ENCODE measurements around the gene FCGR3A.
"Not testable (repeated sequence)": the region's sequence is repeated elsewhere in the genome, so short reads cannot be mapped to it uniquely, and the experiment has no call there.

The FCGR3A gene

GRCh38 chr1:161549652-161550051, at the start of gene FCGR3A:
FCGR3A (minus strand) TSS chr1:161549818; CDS start chr1:161549736, 82 bp downstream.
- DNase-seq (ENCODE audit: low read depth in 2 of 3, low spot score in 1 of 3) = no peak

GRCh38 chr1:161597077-161597476, 47.5 kb upstream of the FCGR3A start:
- DNase-seq (ENCODE audit: low read depth in 2 of 3, low spot score in 1 of 3) = not testable (repeated sequence)

GRCh38 chr1:161595583-161595982, 46.0 kb upstream of the FCGR3A start:
- not testable (repeated sequence) for DNase-seq (ENCODE audit: low read depth in 2 of 3, low spot score in 1 of 3)

- not testable (repeated sequence) for DNase-seq (ENCODE audit: low read depth in 2 of 3, low spot score in 1 of 3)
Measured at GRCh38 chr1:161595173-161595572, 45.6 kb upstream of the FCGR3A start.

GRCh38 chr1:161594269-161594984, 44.8 kb upstream of the FCGR3A start:
- DNase-seq (ENCODE audit: low read depth in 2 of 3, low spot score in 1 of 3) = not testable (repeated sequence)

- DNase-seq (ENCODE audit: low read depth in 2 of 3, low spot score in 1 of 3) = not testable (repeated sequence)
Measured at GRCh38 chr1:161593092-161593755, 43.6 kb upstream of the FCGR3A start.

- DNase-seq (ENCODE audit: low read depth in 2 of 3, low spot score in 1 of 3) = not testable (repeated sequence)
Measured at GRCh38 chr1:161592586-161592985, 43.0 kb upstream of the FCGR3A start.

- DNase-seq (ENCODE audit: low read depth in 2 of 3, low spot score in 1 of 3) = not testable (repeated sequence)
Measured at GRCh38 chr1:161589920-161590319, 40.3 kb upstream of the FCGR3A start.

GRCh38 chr1:161589365-161589764, 39.7 kb upstream of the FCGR3A start:
- DNase-seq (ENCODE audit: low read depth in 2 of 3, low spot score in 1 of 3) = not testable (repeated sequence)

- not testable (repeated sequence) for DNase-seq (ENCODE audit: low read depth in 2 of 3, low spot score in 1 of 3)
Measured at GRCh38 chr1:161588596-161588995, 39.0 kb upstream of the FCGR3A start.

- not testable (repeated sequence) for DNase-seq (ENCODE audit: low read depth in 2 of 3, low spot score in 1 of 3)
Measured at GRCh38 chr1:161582882-161583281, 33.3 kb upstream of the FCGR3A start.

GRCh38 chr1:161580879-161581537, 31.4 kb upstream of the FCGR3A start:
- DNase-seq (ENCODE audit: low read depth in 2 of 3, low spot score in 1 of 3) = not testable (repeated sequence)

- not testable (repeated sequence) for DNase-seq (ENCODE audit: low read depth in 2 of 3, low spot score in 1 of 3)
Measured at GRCh38 chr1:161579856-161580507, 30.4 kb upstream of the FCGR3A start.

- DNase-seq (ENCODE audit: low read depth in 2 of 3, low spot score in 1 of 3) = not testable (repeated sequence)
Measured at GRCh38 chr1:161576676-161577075, 27.1 kb upstream of the FCGR3A start.

GRCh38 chr1:161571703-161572102, 22.1 kb upstream of the FCGR3A start:
- DNase-seq (ENCODE audit: low read depth in 2 of 3, low spot score in 1 of 3) = not testable (repeated sequence)

GRCh38 chr1:161566602-161566960, 17.0 kb upstream of the FCGR3A start:
- DNase-seq (ENCODE audit: low read depth in 2 of 3, low spot score in 1 of 3) = not testable (repeated sequence)

GRCh38 chr1:161563522-161563921, 13.9 kb upstream of the FCGR3A start:
- DNase-seq (ENCODE audit: low read depth in 2 of 3, low spot score in 1 of 3) = not testable (repeated sequence)

GRCh38 chr1:161562441-161562840, 12.8 kb upstream of the FCGR3A start:
- DNase-seq (ENCODE audit: low read depth in 2 of 3, low spot score in 1 of 3) = not testable (repeated sequence)

GRCh38 chr1:161560960-161561715, 11.5 kb upstream of the FCGR3A start:
- not testable (repeated sequence) for DNase-seq (ENCODE audit: low read depth in 2 of 3, low spot score in 1 of 3)

Data from stimulated activated CD4-positive, alpha-beta T cell treated with anti-CD3 and anti-CD28 coated beads, Interleukin-12 subunit alpha, Interleukin-12 subunit beta, amount 100 ng/mL, for 48 hours (primary cell).